Measurements from ENCODE around the gene IGSF9. TPM values are rescaled to one million over a fixed set of nuclear protein-coding genes. Genes with fewer than 3 reads are reported as not detected.

Gene IGSF9
- total RNA-seq, 4 donors from 2014 or later, result 0.71 to 1.9 (median 1.4) TPM

DNA sequence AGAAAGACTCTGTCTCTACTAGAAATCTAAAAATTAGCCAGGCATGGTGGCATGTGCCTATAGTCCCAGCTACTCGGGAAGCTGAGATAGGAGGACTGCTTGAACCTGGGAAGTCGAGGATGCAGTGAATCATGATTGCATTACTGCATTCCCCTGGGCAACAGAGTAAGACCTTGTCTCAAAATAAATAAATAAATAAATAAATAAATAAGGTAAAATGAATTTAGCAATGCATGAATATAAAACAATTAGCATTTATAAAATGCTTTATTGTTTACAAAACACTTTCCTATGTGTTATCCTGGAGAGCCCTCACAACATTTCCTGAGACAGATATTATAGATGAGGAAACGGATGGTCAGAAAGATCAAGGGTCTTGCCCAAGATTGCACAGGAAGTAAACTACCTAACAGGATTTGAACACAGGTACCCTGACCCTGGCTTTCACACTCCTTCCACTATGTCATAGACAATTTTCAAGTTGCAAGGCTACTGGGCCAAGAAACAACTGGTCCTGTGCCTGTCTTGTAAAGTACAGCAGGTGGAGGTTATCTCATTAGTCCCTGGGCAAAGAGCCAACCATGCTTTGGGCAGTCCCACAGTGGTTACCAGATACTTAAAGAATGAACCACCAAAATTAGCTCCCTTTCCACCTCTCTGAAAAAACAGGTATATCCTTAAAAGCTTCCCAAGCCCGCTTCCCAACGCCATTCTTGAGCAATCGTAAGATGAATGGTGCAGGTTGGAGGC lies 67.5 kb downstream of the IGSF9 start:
- no peaks in the 10 kb centered on the region for H3K27me3 ChIP-seq
- peaks cover 0 to 4% of the 10 kb centered on the region in 2 donors for H3K4me1 ChIP-seq
- no peaks in the 10 kb centered on the region for H3K36me3 ChIP-seq
- intact Hi-C loops (cut with DNase I), result no loop called here
- no peaks in the 10 kb centered on the region for H3K9me3 ChIP-seq
- H3K4me3 ChIP-seq (replicated peaks in 1 of 3), result no peak overlapping the region
- TF ChIP-seq CTCF (IDR thresholded peaks at IDR 0.05), result no peak
- no peak for TF ChIP-seq POLR2A (IDR thresholded peaks at IDR 0.05)
- no peak overlapping the region for H3K27ac ChIP-seq
- DNase-seq, result no peak
- 91 to 92% methylated on average over 6 of the region's 6 CpGs for WGBS, 2 donors

Small RNAs within 50 kb of the gene (microRNA-seq; reads per million reads assigned to microRNA genes)
- gene MIR4259, result not detected

Small RNAs within 50 kb of the gene (small RNA-seq; reads per million reads assigned to genes)
- not detected for gene MIR4259

Other genes with a start within 250 kb of the IGSF9 start
- gene CRP, start 231.0 kb downstream of the IGSF9 start, total RNA-seq, result not detected
- 100 to 1,000 TPM in 2 of 4 donors, 10 to 100 TPM in 2; 97.3 to 183 (median 99.9) TPM for gene DUSP23, start 164.7 kb downstream of the IGSF9 start, total RNA-seq
- 1 to 10 TPM in 1 of 4 donors, under 1 TPM in 1, not detected in 2; 0.71 to 1.1 TPM for gene FCRL6, start 143.3 kb downstream of the IGSF9 start, total RNA-seq
- gene SLAMF8, start 118.7 kb downstream of the IGSF9 start, total RNA-seq, result 1 to 10 TPM; 1.6 to 6.3 (median 2.1) TPM
- under 1 TPM in 1 of 4 donors, not detected in 3; 0.11 TPM for gene VSIG8, start 83.0 kb downstream of the IGSF9 start, total RNA-seq
- gene CFAP45, start 45.4 kb downstream of the IGSF9 start, total RNA-seq, result under 1 TPM in 2 of 4 donors, not detected in 2; 0.56 to 0.94 TPM
- 100 to 1,000 TPM; 104 to 170 (median 151) TPM for gene TAGLN2, start 20.1 kb downstream of the IGSF9 start, total RNA-seq
- not detected for gene SLAMF9, start 8.6 kb upstream of the IGSF9 start, total RNA-seq
- 1 to 10 TPM; 6.7 to 10.0 (median 7.4) TPM for gene PIGM, start 86.4 kb upstream of the IGSF9 start, total RNA-seq
- under 1 TPM in 3 of 4 donors, not detected in 1; 0.13 to 0.45 (median 0.33) TPM for gene KCNJ10, start 124.5 kb upstream of the IGSF9 start, total RNA-seq
- gene KCNJ9, start 135.9 kb upstream of the IGSF9 start, total RNA-seq, result not detected
- 10 to 100 TPM; 24.3 to 36.5 (median 28.2) TPM for gene IGSF8, start 153.0 kb upstream of the IGSF9 start, total RNA-seq
- 1 to 10 TPM; 1.1 to 4.2 (median 2.6) TPM for gene ATP1A2, start 170.1 kb upstream of the IGSF9 start, total RNA-seq
- not detected for gene ATP1A4, start 206.0 kb upstream of the IGSF9 start, total RNA-seq
- gene CASQ1, start 245.0 kb upstream of the IGSF9 start, total RNA-seq, result not detected

Data from thyroid gland (tissue), 4 donors.